Loucy (cell line): ENCODE measurements around the gene CYSTM1.

Experiments used
- EZH2phosphoT487 ChIP-seq: fragments of 200-600 bp; IDR thresholded peaks from 2 replicates; pipeline ENCODE4 v1.6.1; 2018; ENCODE audit warnings: antibody characterized with exemption, mild to moderate bottlenecking, moderate library complexity, borderline replicate concordance
- TF ChIP-seq, protein P1 (sequence below): fragments of 200-600 bp; sonication (generic); conservative IDR thresholded peaks from 2 replicates; pipeline ENCODE4 v1.5.1; 2014; ENCODE audit warnings: mild to moderate bottlenecking, antibody characterized with exemption, low read length

- TF ChIP-seq, protein P1, sequence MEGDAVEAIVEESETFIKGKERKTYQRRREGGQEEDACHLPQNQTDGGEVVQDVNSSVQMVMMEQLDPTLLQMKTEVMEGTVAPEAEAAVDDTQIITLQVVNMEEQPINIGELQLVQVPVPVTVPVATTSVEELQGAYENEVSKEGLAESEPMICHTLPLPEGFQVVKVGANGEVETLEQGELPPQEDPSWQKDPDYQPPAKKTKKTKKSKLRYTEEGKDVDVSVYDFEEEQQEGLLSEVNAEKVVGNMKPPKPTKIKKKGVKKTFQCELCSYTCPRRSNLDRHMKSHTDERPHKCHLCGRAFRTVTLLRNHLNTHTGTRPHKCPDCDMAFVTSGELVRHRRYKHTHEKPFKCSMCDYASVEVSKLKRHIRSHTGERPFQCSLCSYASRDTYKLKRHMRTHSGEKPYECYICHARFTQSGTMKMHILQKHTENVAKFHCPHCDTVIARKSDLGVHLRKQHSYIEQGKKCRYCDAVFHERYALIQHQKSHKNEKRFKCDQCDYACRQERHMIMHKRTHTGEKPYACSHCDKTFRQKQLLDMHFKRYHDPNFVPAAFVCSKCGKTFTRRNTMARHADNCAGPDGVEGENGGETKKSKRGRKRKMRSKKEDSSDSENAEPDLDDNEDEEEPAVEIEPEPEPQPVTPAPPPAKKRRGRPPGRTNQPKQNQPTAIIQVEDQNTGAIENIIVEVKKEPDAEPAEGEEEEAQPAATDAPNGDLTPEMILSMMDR, result no peak
- no peak for TF ChIP-seq EZH2phosphoT487
Observed at GRCh38 chr5:140141241-140141640, 33.7 kb upstream of the CYSTM1 start.
